AG10803 (cell line): Measurements from ENCODE around the gene CROCC2.
A peak's percentile ranks its signal among the peaks of the same experiment; 100 is the strongest.

Experiments used
- DNase-seq: peaks from one replicate; pipeline ENCODE4 v3.0.0; 2010; ENCODE audit warnings: low read depth
- H3K4me3 ChIP-seq: 2 replicates; pipeline ENCODE4 v1.5.1; 2011; ENCODE audit warnings: mild to moderate bottlenecking, low read length, control low read depth
- CTCF ChIP-seq: conservative IDR thresholded peaks from 2 replicates; pipeline ENCODE4 v1.5.1; 2011; ENCODE audit warnings: mild to moderate bottlenecking, low read length, control low read depth, inconsistent platforms

CROCC2 gene

GRCh38 chr2:240985881-240986786 is 80.0 kb downstream of the CROCC2 start:
- no peak for TF ChIP-seq CTCF

GRCh38 chr2:240986787-240987411 is 80.8 kb downstream of the CROCC2 start:
- no peak overlapping the region for H3K4me3 ChIP-seq
- no peak for TF ChIP-seq CTCF
- DNase-seq: peak; percentile 91

More at GRCh38 chr2:240985881-240986786, 80.0 kb downstream of the CROCC2 start:
- no peak for DNase-seq
- H3K4me3 ChIP-seq: no peak overlapping the region

GRCh38 chr2:240987588-240987987 is 81.5 kb downstream of the CROCC2 start:
- no peak for TF ChIP-seq CTCF
- DNase-seq: no peak
- no peak overlapping the region for H3K4me3 ChIP-seq

GRCh38 chr2:240988146-240988545 is 82.0 kb downstream of the CROCC2 start:
- peak; percentile 20 for DNase-seq
- no peak for TF ChIP-seq CTCF
- H3K4me3 ChIP-seq: no peak overlapping the region

- TF ChIP-seq CTCF: no peak
- H3K4me3 ChIP-seq: no peak overlapping the region
- no peak for DNase-seq
Observed at GRCh38 chr2:240988571-240989271, 82.6 kb downstream of the CROCC2 start.

- DNase-seq: peak; percentile 32
- no peak overlapping the region for H3K4me3 ChIP-seq
- peak; percentile 60 for TF ChIP-seq CTCF
Observed at GRCh38 chr2:240989451-240990265, 83.5 kb downstream of the CROCC2 start.
